Measurements from ENCODE around the gene CNTD1. TPM values are rescaled to one million over a fixed set of nuclear protein-coding genes. Genes with fewer than 3 reads are reported as not detected.

The CNTD1 gene
- total RNA-seq, 2 donors from 2014 or later = not detected

DNA sequence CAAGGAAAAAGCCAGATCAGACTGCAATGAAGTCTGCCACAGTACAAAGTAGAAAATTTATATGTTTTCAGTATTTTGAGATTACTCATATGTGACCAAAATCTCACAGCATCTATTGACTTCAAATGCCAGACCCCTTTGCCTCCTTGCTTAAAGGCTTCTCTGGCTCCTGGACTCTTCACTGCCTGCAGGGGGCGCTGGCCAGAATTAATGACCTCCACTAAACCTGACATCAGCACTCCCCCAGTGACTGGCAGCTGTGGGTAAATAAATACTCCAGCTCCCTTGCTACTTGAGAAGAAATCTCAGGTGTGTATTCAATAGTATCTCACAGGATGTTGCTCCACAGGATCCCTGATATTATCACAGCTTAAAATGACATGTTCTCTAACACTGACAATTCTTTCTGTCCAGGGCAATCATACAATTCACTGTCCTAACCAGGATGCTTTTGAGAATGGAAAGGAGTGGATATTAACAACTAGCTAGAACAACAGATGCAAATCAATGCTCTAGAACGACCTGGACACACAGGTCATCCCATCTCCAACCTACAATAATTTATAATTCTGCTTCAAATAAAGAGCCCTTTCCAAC, 21.4 kb downstream of the CNTD1 start:
- DNase-seq = peak; percentile 96
- Histone ChIP-seq H3K9ac (ENCODE audit: extremely low read depth, low read length, poor library complexity, severe bottlenecking) (no peak overlapping the region), H3K27me3 (ENCODE audit: control insufficient read depth, insufficient read depth, low read length, poor library complexity, severe bottlenecking) (no peaks in the 10 kb centered on the region), H3K27ac (ENCODE audit: low read depth, low read length) (no peak overlapping the region), H3K9me3 (ENCODE audit: control insufficient read depth, low read length) (no peaks in the 10 kb centered on the region), H3K36me3 (ENCODE audit: control insufficient read depth, insufficient read depth, low read length) (peaks cover 54% of the 10 kb centered on the region), H3K4me3 (ENCODE audit: low read length) (no peak overlapping the region), H3K4me1 (ENCODE audit: control insufficient read depth, insufficient read depth, low read length) (no peaks in the 10 kb centered on the region)
- Mint-ChIP-seq H3K9me3 (no peaks in the 10 kb centered on the region), H3K27me3 (ENCODE audit: insufficient read depth) (no peaks in the 10 kb centered on the region), H3K36me3 (ENCODE audit: low read depth) (peaks cover 53% of the 10 kb centered on the region), H3K27ac (peak overlapping the region; percentile 67), H3K4me3 (no peak overlapping the region), H3K4me1 (peaks cover 7% of the 10 kb centered on the region)
- TF ChIP-seq, protein P1, sequence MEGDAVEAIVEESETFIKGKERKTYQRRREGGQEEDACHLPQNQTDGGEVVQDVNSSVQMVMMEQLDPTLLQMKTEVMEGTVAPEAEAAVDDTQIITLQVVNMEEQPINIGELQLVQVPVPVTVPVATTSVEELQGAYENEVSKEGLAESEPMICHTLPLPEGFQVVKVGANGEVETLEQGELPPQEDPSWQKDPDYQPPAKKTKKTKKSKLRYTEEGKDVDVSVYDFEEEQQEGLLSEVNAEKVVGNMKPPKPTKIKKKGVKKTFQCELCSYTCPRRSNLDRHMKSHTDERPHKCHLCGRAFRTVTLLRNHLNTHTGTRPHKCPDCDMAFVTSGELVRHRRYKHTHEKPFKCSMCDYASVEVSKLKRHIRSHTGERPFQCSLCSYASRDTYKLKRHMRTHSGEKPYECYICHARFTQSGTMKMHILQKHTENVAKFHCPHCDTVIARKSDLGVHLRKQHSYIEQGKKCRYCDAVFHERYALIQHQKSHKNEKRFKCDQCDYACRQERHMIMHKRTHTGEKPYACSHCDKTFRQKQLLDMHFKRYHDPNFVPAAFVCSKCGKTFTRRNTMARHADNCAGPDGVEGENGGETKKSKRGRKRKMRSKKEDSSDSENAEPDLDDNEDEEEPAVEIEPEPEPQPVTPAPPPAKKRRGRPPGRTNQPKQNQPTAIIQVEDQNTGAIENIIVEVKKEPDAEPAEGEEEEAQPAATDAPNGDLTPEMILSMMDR (conservative IDR thresholded peaks at IDR 0.05) = peak; percentile 97
- 14 to 28% methylated on average over 2 of the region's 2 CpGs for WGBS, 2 experiments (ENCODE audit: insufficient coverage in 1 of 2, insufficient read length in 1 of 2)

DNA sequence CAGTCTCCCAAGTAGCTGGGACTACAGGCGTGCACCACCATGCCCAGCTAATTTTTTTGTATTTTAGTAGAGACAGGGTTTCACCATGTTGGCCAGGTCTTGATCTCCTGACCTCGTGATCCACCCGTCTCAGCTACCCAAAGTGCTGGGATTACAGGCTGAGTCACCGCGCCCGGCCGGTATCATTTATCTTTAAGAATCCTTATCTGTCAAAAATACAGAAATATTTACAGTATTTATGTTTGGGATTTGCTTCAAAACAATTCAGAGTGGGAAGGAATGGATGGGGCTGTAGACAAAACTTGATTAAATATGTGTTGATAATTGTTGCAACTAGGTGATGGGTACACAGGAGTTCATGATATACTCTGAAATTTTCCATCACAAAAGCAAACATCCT, 22.5 kb downstream of the CNTD1 start:
- peaks cover 43% of the 10 kb centered on the region for H3K36me3 ChIP-seq (ENCODE audit: control insufficient read depth, insufficient read depth, low read length)
- Mint-ChIP-seq H3K9me3 (no peaks in the 10 kb centered on the region), H3K27me3 (ENCODE audit: insufficient read depth) (no peaks in the 10 kb centered on the region), H3K4me1 (peaks cover 7% of the 10 kb centered on the region), H3K36me3 (ENCODE audit: low read depth) (peaks cover 43% of the 10 kb centered on the region), H3K4me3 (no peak overlapping the region), H3K27ac (no peak overlapping the region)
- WGBS, 2 experiments (ENCODE audit: insufficient coverage in 1 of 2, insufficient read length in 1 of 2) = 96 to 100% methylated on average over 1 to 7 of the region's 7 CpGs
- TF ChIP-seq, protein P1 (conservative IDR thresholded peaks at IDR 0.05) = no peak
- H3K9ac ChIP-seq (ENCODE audit: extremely low read depth, low read length, poor library complexity, severe bottlenecking) = no peak overlapping the region
- H3K4me1 ChIP-seq (ENCODE audit: control insufficient read depth, insufficient read depth, low read length) = no peaks in the 10 kb centered on the region
- no peak overlapping the region for H3K4me3 ChIP-seq (ENCODE audit: low read length)
- no peaks in the 10 kb centered on the region for H3K9me3 ChIP-seq (ENCODE audit: control insufficient read depth, low read length)
- no peak overlapping the region for H3K27ac ChIP-seq (ENCODE audit: low read depth, low read length)
- H3K27me3 ChIP-seq (ENCODE audit: control insufficient read depth, insufficient read depth, low read length, poor library complexity, severe bottlenecking) = no peaks in the 10 kb centered on the region
- no peak for DNase-seq

GRCh38 chr17:42827472-42827871, 28.8 kb downstream of the CNTD1 start:
- H3K4me1 ChIP-seq (ENCODE audit: control insufficient read depth, insufficient read depth, low read length) = no peaks in the 10 kb centered on the region
- TF ChIP-seq, protein P1 (conservative IDR thresholded peaks at IDR 0.05) = no peak
- Mint-ChIP-seq H3K36me3 (ENCODE audit: low read depth) (no peaks in the 10 kb centered on the region), H3K4me1 (peaks cover 10% of the 10 kb centered on the region), H3K9me3 (no peaks in the 10 kb centered on the region), H3K27me3 (ENCODE audit: insufficient read depth) (peaks cover 24% of the 10 kb centered on the region), H3K27ac (no peak overlapping the region), H3K4me3 (no peak overlapping the region)
- no peak for DNase-seq
- no peak overlapping the region for H3K27ac ChIP-seq (ENCODE audit: low read depth, low read length)
- 71 to 100% methylated on average over 1 of the region's 1 CpG for WGBS, 2 experiments (ENCODE audit: insufficient coverage in 1 of 2, insufficient read length in 1 of 2)
- peaks cover 29% of the 10 kb centered on the region for H3K27me3 ChIP-seq (ENCODE audit: control insufficient read depth, insufficient read depth, low read length, poor library complexity, severe bottlenecking)
- H3K36me3 ChIP-seq (ENCODE audit: control insufficient read depth, insufficient read depth, low read length) = no peaks in the 10 kb centered on the region
- H3K9ac ChIP-seq (ENCODE audit: extremely low read depth, low read length, poor library complexity, severe bottlenecking) = no peak overlapping the region
- H3K9me3 ChIP-seq (ENCODE audit: control insufficient read depth, low read length) = no peaks in the 10 kb centered on the region
- no peak overlapping the region for H3K4me3 ChIP-seq (ENCODE audit: low read length)
